Measurements from ENCODE around the gene SKIC3.

SKIC3 gene

GRCh38 chr5:95518417-95518816 is 36.4 kb downstream of the SKIC3 start:
- TF ChIP-seq EZH2phosphoT487 (conservative IDR thresholded peaks at IDR 0.05; ENCODE audit: low read length): no peak
- no peak overlapping the region for H2AFZ ChIP-seq (ENCODE audit: low read depth, low read length, severe bottlenecking)
- no peak overlapping the region for H3K4me2 ChIP-seq (ENCODE audit: low read depth, low read length, poor library complexity, severe bottlenecking)
- no peak overlapping the region for H3K27ac ChIP-seq (ENCODE audit: low read depth, low read length)
- no peaks in the 10 kb centered on the region for H3F3A ChIP-seq (ENCODE audit: insufficient read depth)
- no peak overlapping the region for H3K9ac ChIP-seq (ENCODE audit: low read length)
- no peaks in the 10 kb centered on the region for H3K9me2 ChIP-seq (replicated peaks; ENCODE audit: insufficient read depth, low read length)
- H4K20me1 ChIP-seq (ENCODE audit: low read depth, low read length): no peaks in the 10 kb centered on the region
- no peaks in the 10 kb centered on the region for H3K27me3 ChIP-seq (ENCODE audit: low read length)
- H3K79me2 ChIP-seq (ENCODE audit: insufficient read depth, low read length): no peaks in the 10 kb centered on the region
- H3K9me3 ChIP-seq (ENCODE audit: insufficient read depth, low read length): no peaks in the 10 kb centered on the region
- no peak overlapping the region for H3K4me3 ChIP-seq (ENCODE audit: insufficient read depth, low read length, poor library complexity, severe bottlenecking)
- H3K36me3 ChIP-seq (ENCODE audit: low read length): peaks cover 87% of the 10 kb centered on the region

GRCh38 chr5:95511606-95512005 is 43.2 kb downstream of the SKIC3 start:
- H3K36me3 ChIP-seq (ENCODE audit: low read length): peaks cover 58% of the 10 kb centered on the region
- H3K9me3 ChIP-seq (ENCODE audit: insufficient read depth, low read length): no peaks in the 10 kb centered on the region
- no peak overlapping the region for H3K4me2 ChIP-seq (ENCODE audit: low read depth, low read length, poor library complexity, severe bottlenecking)
- no peak overlapping the region for H3K9ac ChIP-seq (ENCODE audit: low read length)
- H3K9me2 ChIP-seq (replicated peaks; ENCODE audit: insufficient read depth, low read length): no peaks in the 10 kb centered on the region
- H3K27me3 ChIP-seq (ENCODE audit: low read length): no peaks in the 10 kb centered on the region
- no peak overlapping the region for H2AFZ ChIP-seq (ENCODE audit: low read depth, low read length, severe bottlenecking)
- H4K20me1 ChIP-seq (ENCODE audit: low read depth, low read length): no peaks in the 10 kb centered on the region
- H3K27ac ChIP-seq (ENCODE audit: low read depth, low read length): no peak overlapping the region
- H3K4me3 ChIP-seq (ENCODE audit: insufficient read depth, low read length, poor library complexity, severe bottlenecking): no peak overlapping the region
- TF ChIP-seq, protein P1, sequence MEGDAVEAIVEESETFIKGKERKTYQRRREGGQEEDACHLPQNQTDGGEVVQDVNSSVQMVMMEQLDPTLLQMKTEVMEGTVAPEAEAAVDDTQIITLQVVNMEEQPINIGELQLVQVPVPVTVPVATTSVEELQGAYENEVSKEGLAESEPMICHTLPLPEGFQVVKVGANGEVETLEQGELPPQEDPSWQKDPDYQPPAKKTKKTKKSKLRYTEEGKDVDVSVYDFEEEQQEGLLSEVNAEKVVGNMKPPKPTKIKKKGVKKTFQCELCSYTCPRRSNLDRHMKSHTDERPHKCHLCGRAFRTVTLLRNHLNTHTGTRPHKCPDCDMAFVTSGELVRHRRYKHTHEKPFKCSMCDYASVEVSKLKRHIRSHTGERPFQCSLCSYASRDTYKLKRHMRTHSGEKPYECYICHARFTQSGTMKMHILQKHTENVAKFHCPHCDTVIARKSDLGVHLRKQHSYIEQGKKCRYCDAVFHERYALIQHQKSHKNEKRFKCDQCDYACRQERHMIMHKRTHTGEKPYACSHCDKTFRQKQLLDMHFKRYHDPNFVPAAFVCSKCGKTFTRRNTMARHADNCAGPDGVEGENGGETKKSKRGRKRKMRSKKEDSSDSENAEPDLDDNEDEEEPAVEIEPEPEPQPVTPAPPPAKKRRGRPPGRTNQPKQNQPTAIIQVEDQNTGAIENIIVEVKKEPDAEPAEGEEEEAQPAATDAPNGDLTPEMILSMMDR (IDR thresholded peaks at IDR 0.05; ENCODE audit: insufficient read depth, low read length, poor library complexity, severe bottlenecking): no peak
- TF ChIP-seq EZH2phosphoT487 (conservative IDR thresholded peaks at IDR 0.05; ENCODE audit: low read length): no peak
- H3K79me2 ChIP-seq (ENCODE audit: insufficient read depth, low read length): no peaks in the 10 kb centered on the region
- H3F3A ChIP-seq (ENCODE audit: insufficient read depth): no peaks in the 10 kb centered on the region

GRCh38 chr5:95508550-95508949 is 46.2 kb downstream of the SKIC3 start:
- TF ChIP-seq EZH2phosphoT487 (conservative IDR thresholded peaks at IDR 0.05; ENCODE audit: low read length): no peak
- TF ChIP-seq, protein P1 (IDR thresholded peaks at IDR 0.05; ENCODE audit: insufficient read depth, low read length, poor library complexity, severe bottlenecking): no peak
- H4K20me1 ChIP-seq (ENCODE audit: low read depth, low read length): no peaks in the 10 kb centered on the region
- no peak overlapping the region for H3K27ac ChIP-seq (ENCODE audit: low read depth, low read length)
- H3K4me3 ChIP-seq (ENCODE audit: insufficient read depth, low read length, poor library complexity, severe bottlenecking): no peak overlapping the region
- H3K9me3 ChIP-seq (ENCODE audit: insufficient read depth, low read length): no peaks in the 10 kb centered on the region
- no peak overlapping the region for H3K4me2 ChIP-seq (ENCODE audit: low read depth, low read length, poor library complexity, severe bottlenecking)
- H3K27me3 ChIP-seq (ENCODE audit: low read length): no peaks in the 10 kb centered on the region
- H3K9ac ChIP-seq (ENCODE audit: low read length): no peak overlapping the region
- no peaks in the 10 kb centered on the region for H3F3A ChIP-seq (ENCODE audit: insufficient read depth)
- H2AFZ ChIP-seq (ENCODE audit: low read depth, low read length, severe bottlenecking): no peak overlapping the region
- H3K79me2 ChIP-seq (ENCODE audit: insufficient read depth, low read length): no peaks in the 10 kb centered on the region
- peaks cover 38% of the 10 kb centered on the region for H3K36me3 ChIP-seq (ENCODE audit: low read length)
- no peaks in the 10 kb centered on the region for H3K9me2 ChIP-seq (replicated peaks; ENCODE audit: insufficient read depth, low read length)
